GM13976 (cell line): Measurements from ENCODE around the gene PCGF3.
A peak's percentile ranks its signal among the peaks of the same experiment; 100 is the strongest.

ENCODE experiments used
- DNase-seq: peaks from one replicate; pipeline ENCODE4 v3.0.0; 2012; ENCODE audit warnings: low spot score
- CTCF ChIP-seq: IDR thresholded peaks from 2 replicates; pipeline ENCODE4 v1.5.1; 2012; ENCODE audit warnings: borderline replicate concordance, mild to moderate bottlenecking; ENCODE audit not compliant: insufficient read depth; ENCODE audit errors: extremely low read depth, missing control alignments, control extremely low read depth
- in situ Hi-C: fragments of 300-500 bp; cut with MboI; formaldehyde crosslinking; loops from one replicate; pipeline ENCODE4 v1.12.0; 2022; ENCODE audit warnings: low sequenced_read_pairs, mixed read lengths, inconsistent platforms; ENCODE audit not compliant: unreplicated experiment

Gene PCGF3

GRCh38 chr4:788006-788635, 82.5 kb downstream of the PCGF3 start:
- DNase-seq: no peak
- no peak for TF ChIP-seq CTCF
- in situ Hi-C loops: no loop called here

DNA sequence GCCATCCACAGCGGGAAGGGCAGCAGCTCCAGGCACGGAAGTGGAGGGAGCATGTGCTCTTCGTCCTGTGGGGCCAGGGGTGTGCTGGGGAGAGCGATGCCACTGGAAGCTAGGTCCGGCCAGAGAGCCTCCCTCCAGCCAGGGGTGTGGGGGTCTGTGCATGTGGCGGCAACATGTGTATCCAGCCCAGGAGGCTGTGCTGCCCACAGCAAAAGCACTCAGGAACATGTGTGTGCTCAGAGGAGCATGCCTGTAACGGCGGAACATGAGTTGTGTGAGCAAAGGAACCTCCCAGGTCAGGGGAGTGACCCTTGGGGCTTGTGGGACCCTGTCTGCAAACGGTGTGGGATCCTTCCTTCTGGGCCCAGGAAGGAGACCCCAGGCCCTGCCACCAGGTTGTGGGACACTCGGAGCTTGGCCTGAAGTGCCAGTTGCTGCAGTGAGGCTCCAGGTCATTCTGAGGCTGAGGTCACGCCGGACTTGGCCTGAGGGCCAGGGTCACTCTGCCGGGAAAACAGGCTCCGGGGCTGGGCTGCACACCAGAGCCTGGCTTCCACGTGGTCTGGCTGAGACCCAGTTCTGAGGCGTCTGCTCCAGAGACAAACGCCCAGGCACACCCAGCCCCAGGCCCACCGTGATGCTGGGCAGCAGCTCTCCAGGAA, 83.1 kb downstream of the PCGF3 start:
- in situ Hi-C loops: no loop called here
- no peak for DNase-seq
- TF ChIP-seq CTCF: no peak

DNA sequence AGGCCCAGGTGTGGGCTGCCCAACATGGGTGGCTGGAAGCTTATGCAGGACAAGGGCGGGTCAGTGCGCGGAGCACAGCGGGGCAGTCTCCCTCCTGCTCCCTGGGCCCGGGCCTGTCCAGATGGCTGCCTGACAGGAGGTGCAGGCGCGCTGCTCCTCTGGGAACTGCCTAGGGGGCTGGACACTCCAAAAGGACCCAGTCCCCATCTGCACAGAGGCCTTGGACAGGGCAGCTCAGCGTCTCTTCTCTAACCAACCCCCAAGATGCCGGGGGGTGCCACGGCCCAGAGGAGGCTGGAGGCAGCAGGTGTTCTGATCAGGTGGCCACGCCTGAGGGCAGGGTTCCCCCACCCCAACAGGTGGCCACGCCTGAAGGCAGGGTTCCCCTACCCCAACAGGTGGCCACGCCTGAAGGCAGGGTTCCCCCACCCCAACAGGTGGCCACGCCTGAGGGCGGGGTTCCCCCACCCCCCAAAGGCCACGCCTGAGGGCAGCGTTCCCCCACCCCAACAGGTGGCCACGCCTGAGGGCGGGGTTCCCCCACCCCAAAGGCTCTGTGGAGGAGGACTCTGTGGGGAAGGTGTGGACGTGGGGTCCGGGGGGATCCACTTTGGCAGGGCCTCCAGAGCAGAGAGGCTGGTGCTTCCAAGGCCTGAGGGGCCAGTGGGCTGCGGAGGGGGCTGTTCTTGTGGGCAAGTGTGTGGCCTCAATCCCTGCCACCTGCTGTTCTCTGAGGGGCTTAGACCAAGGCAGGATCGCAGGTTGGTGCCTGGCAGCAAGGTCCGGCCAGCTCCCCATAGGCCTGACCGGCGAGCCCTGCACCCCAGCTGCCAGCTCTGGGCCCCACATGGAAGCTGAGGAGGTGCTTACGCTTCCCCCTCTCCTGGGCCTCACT, 84.2 kb downstream of the PCGF3 start:
- no peak for DNase-seq
- in situ Hi-C loops: no loop called here
- no peak for TF ChIP-seq CTCF

DNA sequence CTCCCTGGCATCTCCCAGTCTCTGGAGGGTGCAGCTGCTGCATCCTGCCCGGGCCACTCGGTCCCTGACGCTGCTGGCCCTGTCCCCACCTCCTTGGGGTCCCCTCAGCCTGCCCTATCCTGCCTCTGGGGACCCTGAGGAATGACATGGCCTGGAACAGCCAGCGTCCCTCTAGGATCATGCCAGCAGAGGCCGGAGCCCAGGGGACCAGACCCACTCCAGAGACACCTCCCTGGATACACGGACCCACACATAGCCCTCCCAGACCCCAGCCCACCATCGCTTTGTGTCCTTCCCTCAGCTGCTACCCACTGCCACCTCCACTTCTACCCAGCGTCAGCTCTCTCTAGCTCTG, 84.8 kb downstream of the PCGF3 start:
- TF ChIP-seq CTCF: no peak
- in situ Hi-C loops: no loop called here
- no peak for DNase-seq

- in situ Hi-C loops: no loop called here
- no peak for TF ChIP-seq CTCF
- DNase-seq: no peak
Observed at GRCh38 chr4:791252-791897, 85.7 kb downstream of the PCGF3 start.

GRCh38 chr4:791898-792625, 86.4 kb downstream of the PCGF3 start:
- in situ Hi-C loops: no loop called here
- no peak for TF ChIP-seq CTCF
- peak; percentile 64 for DNase-seq
